UCSD-AML1 (cell line): Measurements from ENCODE around the gene SAC3D1.

Experiments used
- DNase-seq: peaks from one replicate; lab custom pipeline; 2025; ENCODE audit not compliant: unreplicated experiment; lab: John Stamatoyannopoulos, UW

Gene SAC3D1

GRCh38 chr11:65059523-65059922 lies 18.5 kb downstream of the SAC3D1 start:
- no peak for DNase-seq

GRCh38 chr11:65059959-65060824 lies 19.2 kb downstream of the SAC3D1 start:
- no peak for DNase-seq

GRCh38 chr11:65060913-65061408 lies 20.0 kb downstream of the SAC3D1 start:
- DNase-seq = no peak

GRCh38 chr11:65063532-65063931 lies 22.5 kb downstream of the SAC3D1 start:
- DNase-seq = no peak

- DNase-seq = no peak
These were observed 23.8 kb downstream of the SAC3D1 start for GRCh38 chr11:65064847-65065240.

- no peak for DNase-seq
These were observed 24.8 kb downstream of the SAC3D1 start for GRCh38 chr11:65065851-65066250.

- DNase-seq = no peak
These were observed 25.3 kb downstream of the SAC3D1 start for GRCh38 chr11:65066315-65066714.

GRCh38 chr11:65066805-65067291 lies 25.8 kb downstream of the SAC3D1 start:
- no peak for DNase-seq

- no peak for DNase-seq
These were observed 26.4 kb downstream of the SAC3D1 start for GRCh38 chr11:65067446-65067845.

- peak; percentile 21 for DNase-seq
These were observed 28.2 kb downstream of the SAC3D1 start for GRCh38 chr11:65069217-65069616.

GRCh38 chr11:65071907-65072630 lies 31.1 kb downstream of the SAC3D1 start:
- DNase-seq = no peak

GRCh38 chr11:65072631-65072966 lies 31.6 kb downstream of the SAC3D1 start:
- no peak for DNase-seq

- no peak for DNase-seq
These were observed 36.4 kb downstream of the SAC3D1 start for GRCh38 chr11:65077451-65077850.

- DNase-seq = peak; percentile 68
These were observed 37.1 kb downstream of the SAC3D1 start for GRCh38 chr11:65078151-65078550.

- no peak for DNase-seq
These were observed 37.9 kb downstream of the SAC3D1 start for GRCh38 chr11:65078786-65079342.

- DNase-seq = no peak
These were observed 42.3 kb downstream of the SAC3D1 start for GRCh38 chr11:65083134-65083833.

GRCh38 chr11:65083834-65084597 lies 43.0 kb downstream of the SAC3D1 start, which contains the start of the genes CDCA5 and ZFPL1:
CDCA5 (minus strand) TSS chr11:65084040; CDS start chr11:65083978, 62 bp downstream.
ZFPL1 (plus strand) TSS chr11:65084222; CDS start chr11:65084699, 477 bp downstream.
- DNase-seq = peak; percentile 95

GRCh38 chr11:65084598-65085375 lies 43.8 kb downstream of the SAC3D1 start:
- DNase-seq = no peak

GRCh38 chr11:65085446-65085845 lies 44.4 kb downstream of the SAC3D1 start:
- DNase-seq = no peak
